ENCODE data around the gene UNC13C. TPM values are rescaled to one million over a fixed set of nuclear protein-coding genes. Genes with fewer than 3 reads are reported as not detected.

UNC13C gene
- total and polyA plus RNA-seq, 2 of the 13 experiments (the other 11 are each of a cell fraction or from before 2014, with no cell fraction given), result 0.04 TPM; not detected in 1

DNA sequence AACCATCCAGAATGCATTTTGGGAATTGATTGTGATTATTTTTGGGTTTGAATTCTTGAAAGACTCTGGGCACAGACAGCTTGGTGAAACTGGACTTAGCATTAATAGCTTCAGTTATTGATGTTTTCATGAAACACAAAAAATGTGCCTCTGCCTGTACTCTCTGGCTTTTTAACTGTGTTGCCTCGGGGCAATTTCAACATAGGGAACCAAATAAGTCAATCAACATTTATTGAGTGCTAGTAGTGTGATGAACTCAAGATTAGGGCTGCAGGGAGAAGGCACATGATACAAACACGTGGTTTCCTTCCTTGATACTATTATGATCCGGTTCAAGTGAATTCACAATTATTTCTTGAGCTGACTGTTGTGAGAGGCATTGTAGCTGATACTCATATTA, 50.8 kb downstream of the UNC13C start:
- intact Hi-C loops (cut with micrococcal nuclease; ENCODE audit: unreplicated experiment), result no loop called here
- in situ Hi-C loops (cut with HindIII; ENCODE audit: extremely low pct_ligation_motif_present, low pct_unique_long_range_greater_than_20kb), result no loop called here
- Histone ChIP-seq H3K9me3 (ENCODE audit: low read length) (no peaks in the 10 kb centered on the region), H3K27me3 (ENCODE audit: control insufficient read depth in 1 of 2, insufficient read depth in 2 of 2, low read length in 2 of 2) (peaks cover 2 to 12% of the 10 kb centered on the region in 2 experiments; a peak in 2 of 5 replicates), H3K4me3 (replicated peaks in 1 of 3; ENCODE audit: insufficient read depth in 1 of 3, low read depth in 2 of 3, low read length in 3 of 3) (no peak overlapping the region), H4K20me1 (ENCODE audit: insufficient read depth, low read length) (no peaks in the 10 kb centered on the region), H3K4me2 (ENCODE audit: low read depth, low read length) (no peak overlapping the region), H3K36me3 (replicated peaks in 1 of 2; ENCODE audit: control insufficient read depth in 1 of 2, insufficient read depth in 2 of 2, low read length in 2 of 2) (no peaks in the 10 kb centered on the region), H2AFZ (ENCODE audit: low read length) (no peak overlapping the region), H3K9ac (ENCODE audit: insufficient read depth, low read depth, low read length) (no peak overlapping the region), H3K4me1 (ENCODE audit: insufficient read depth, low read length) (no peaks in the 10 kb centered on the region), H3K79me2 (ENCODE audit: insufficient read depth, low read length) (no peaks in the 10 kb centered on the region), H3K27ac (ENCODE audit: extremely low read length, insufficient read depth, low read length) (no peak overlapping the region)
- ChIA-PET POLR2A (no interaction called here), CTCF (ENCODE audit: low intra/inter-chr PET ratio, low total read pairs) (no interaction called here)
- DNase-seq (ENCODE audit: low spot score) (no peak), ATAC-seq (no peak), FAIRE-seq (no peak)
- 1% methylated on average over 3 of the region's 3 CpGs for WGBS (ENCODE audit: low lambda C conversion rate)
- BruUV-seq (replicated peaks), result no TSS peak
- TF ChIP-seq ZNF747 (CRISPR knock-in tag; IDR thresholded peaks at IDR 0.05; ENCODE audit: borderline replicate concordance) (no peak), NR1H2 (CRISPR knock-in tag; IDR thresholded peaks at IDR 0.05; ENCODE audit: borderline replicate concordance, low read depth) (no peak), ZMYM4 (CRISPR knock-in tag; IDR thresholded peaks at IDR 0.05) (no peak), ZNF446 (CRISPR knock-in tag; IDR thresholded peaks at IDR 0.05) (no peak), MBD4 (IDR thresholded peaks at IDR 0.05; ENCODE audit: borderline replicate concordance, low read length) (no peak), FOXA3 (CRISPR knock-in tag; IDR thresholded peaks at IDR 0.05) (no peak), HNRNPH1 (optimal IDR thresholded peaks at IDR 0.05; ENCODE audit: low read depth, low read length) (no peak), ZSCAN20 (CRISPR knock-in tag; IDR thresholded peaks at IDR 0.05; ENCODE audit: borderline replicate concordance) (no peak), ZNF280B (CRISPR knock-in tag; IDR thresholded peaks at IDR 0.05; ENCODE audit: borderline replicate concordance) (no peak), RXRA (CRISPR knock-in tag; IDR thresholded peaks at IDR 0.05) (no peak), TMF1 (CRISPR knock-in tag; IDR thresholded peaks at IDR 0.05; ENCODE audit: low read depth) (no peak), ZNF550 (CRISPR knock-in tag; IDR thresholded peaks at IDR 0.05; ENCODE audit: borderline replicate concordance) (no peak), ZBTB38 (CRISPR knock-in tag; IDR thresholded peaks at IDR 0.05) (no peak), SIX1 (CRISPR knock-in tag; IDR thresholded peaks at IDR 0.05; ENCODE audit: borderline replicate concordance) (no peak), SNRNP70 (IDR thresholded peaks at IDR 0.05; ENCODE audit: low read depth, low read length) (no peak)
- TF ChIP-seq, protein P1, sequence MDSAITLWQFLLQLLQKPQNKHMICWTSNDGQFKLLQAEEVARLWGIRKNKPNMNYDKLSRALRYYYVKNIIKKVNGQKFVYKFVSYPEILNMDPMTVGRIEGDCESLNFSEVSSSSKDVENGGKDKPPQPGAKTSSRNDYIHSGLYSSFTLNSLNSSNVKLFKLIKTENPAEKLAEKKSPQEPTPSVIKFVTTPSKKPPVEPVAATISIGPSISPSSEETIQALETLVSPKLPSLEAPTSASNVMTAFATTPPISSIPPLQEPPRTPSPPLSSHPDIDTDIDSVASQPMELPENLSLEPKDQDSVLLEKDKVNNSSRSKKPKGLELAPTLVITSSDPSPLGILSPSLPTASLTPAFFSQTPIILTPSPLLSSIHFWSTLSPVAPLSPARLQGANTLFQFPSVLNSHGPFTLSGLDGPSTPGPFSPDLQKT (CRISPR knock-in tag; IDR thresholded peaks at IDR 0.05; ENCODE audit: borderline replicate concordance), result no peak
